Measurements from ENCODE around the gene CAMKMT. TPM values are rescaled to one million over a fixed set of nuclear protein-coding genes. Genes with fewer than 3 reads are reported as not detected.

The CAMKMT gene
- total RNA-seq, 4 donors from 2014 or later, result 9.8 to 33.0 (median 18.7) TPM

GRCh38 chr2:44741507-44741906 is 379.8 kb downstream of the CAMKMT start:
- peaks cover 0 to 6% (median 0%) of the 10 kb centered on the region in 4 donors for H3K9me3 ChIP-seq
- no peak for DNase-seq
- TF ChIP-seq POLR2A (IDR thresholded peaks at IDR 0.05), result no peak
- TF ChIP-seq CTCF (IDR thresholded peaks at IDR 0.05), result no peak
- H3K36me3 ChIP-seq, result no peaks in the 10 kb centered on the region
- no peak overlapping the region for H3K4me3 ChIP-seq
- H3K27me3 ChIP-seq, result no peaks in the 10 kb centered on the region
- no peak overlapping the region for H3K27ac ChIP-seq
- no peaks in the 10 kb centered on the region for H3K4me1 ChIP-seq

- Histone ChIP-seq H3K4me1 (no peaks in the 10 kb centered on the region), H3K27me3 (no peaks in the 10 kb centered on the region), H3K27ac (no peak overlapping the region), H3K36me3 (no peaks in the 10 kb centered on the region), H3K4me3 (no peak overlapping the region), H3K9me3 (peaks cover 0 to under 1% (median 0%) of the 10 kb centered on the region in 4 donors)
- TF ChIP-seq CTCF (IDR thresholded peaks at IDR 0.05) (no peak), POLR2A (IDR thresholded peaks at IDR 0.05) (no peak)
- no peak for DNase-seq
Measured at GRCh38 chr2:44742057-44742456, 380.3 kb downstream of the CAMKMT start.

- no peak for DNase-seq
- H3K9me3 ChIP-seq, result no peaks in the 10 kb centered on the region
- no peaks in the 10 kb centered on the region for H3K4me1 ChIP-seq
- H3K27ac ChIP-seq, result no peak overlapping the region
- H3K27me3 ChIP-seq, result no peaks in the 10 kb centered on the region
- no peaks in the 10 kb centered on the region for H3K36me3 ChIP-seq
- H3K4me3 ChIP-seq, result no peak overlapping the region
- TF ChIP-seq CTCF (IDR thresholded peaks at IDR 0.05) (no peak), POLR2A (IDR thresholded peaks at IDR 0.05) (no peak)
Measured at GRCh38 chr2:44743473-44743872, 381.7 kb downstream of the CAMKMT start.

GRCh38 chr2:44744961-44745892 is 383.5 kb downstream of the CAMKMT start:
- Histone ChIP-seq H3K27me3 (no peaks in the 10 kb centered on the region), H3K27ac (no peak overlapping the region), H3K4me1 (no peaks in the 10 kb centered on the region), H3K4me3 (no peak overlapping the region), H3K36me3 (no peaks in the 10 kb centered on the region), H3K9me3 (no peaks in the 10 kb centered on the region)
- DNase-seq, result no peak
- TF ChIP-seq CTCF (IDR thresholded peaks at IDR 0.05) (no peak), POLR2A (IDR thresholded peaks at IDR 0.05) (no peak)

GRCh38 chr2:44745922-44746766 is 384.4 kb downstream of the CAMKMT start:
- TF ChIP-seq POLR2A (IDR thresholded peaks at IDR 0.05) (no peak), CTCF (IDR thresholded peaks at IDR 0.05) (no peak)
- Histone ChIP-seq H3K36me3 (no peaks in the 10 kb centered on the region), H3K4me3 (no peak overlapping the region), H3K27me3 (no peaks in the 10 kb centered on the region), H3K27ac (no peak overlapping the region), H3K4me1 (no peaks in the 10 kb centered on the region), H3K9me3 (no peaks in the 10 kb centered on the region)
- DNase-seq, result no peak

All from Peyer's patch (tissue), 4 donors.